ENCODE data around the gene PMEPA1. TPM values are rescaled to one million over a fixed set of nuclear protein-coding genes. Genes with fewer than 3 reads are reported as not detected.
A peak's percentile ranks its signal among the peaks of the same experiment; 100 is the strongest.

The PMEPA1 gene
- total RNA-seq, 2 donors from 2014 or later = 22.7 to 23.9 TPM

DNA sequence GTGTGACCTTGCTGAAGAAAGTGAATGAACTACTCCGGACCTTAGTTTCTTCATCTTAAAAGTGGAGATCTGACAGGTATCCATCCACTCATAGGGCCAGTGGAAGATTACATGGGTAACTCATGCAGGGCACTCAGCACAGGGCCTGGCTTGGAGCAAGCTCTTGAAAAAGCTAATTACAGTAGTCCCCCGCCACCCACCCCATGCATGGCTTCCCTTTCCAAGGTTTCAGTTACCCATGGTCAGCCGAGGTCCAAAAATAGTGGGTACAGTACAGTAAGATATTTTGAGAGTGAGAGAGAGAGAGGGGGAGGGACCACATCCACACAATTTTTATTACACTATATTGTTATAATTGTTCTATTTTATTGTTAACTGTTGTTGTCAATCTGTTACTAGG lies 7.1 kb upstream of the PMEPA1 start:
- intact Hi-C loops (cut with DNase I) = no loop called here
- 60 to 66% methylated on average over 3 of the region's 3 CpGs for WGBS, 2 donors

DNA sequence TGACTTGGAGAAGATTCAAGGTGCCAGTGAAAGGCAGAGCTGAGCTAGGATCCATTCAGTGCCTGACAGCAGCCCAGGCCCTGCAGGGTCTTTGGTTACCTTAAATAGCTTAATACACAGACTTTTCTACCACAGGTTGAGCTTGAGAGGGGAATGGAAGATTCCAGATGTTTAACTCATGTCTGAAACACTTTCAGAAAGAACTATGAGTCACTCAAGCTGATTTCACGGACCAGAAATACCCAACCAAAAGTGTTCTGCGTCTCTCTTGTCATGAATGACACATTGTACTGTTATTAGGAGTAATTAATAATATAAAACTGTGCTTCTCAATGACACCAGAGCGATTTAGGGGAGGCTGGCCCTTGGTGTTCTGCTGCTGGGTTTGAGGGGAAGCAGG lies 6.4 kb upstream of the PMEPA1 start:
- peak overlapping the region in 1 of 4 donors; percentile 32 for H3K27ac ChIP-seq

More for the DNA sequence above, 7.1 kb upstream of the PMEPA1 start:
- Histone ChIP-seq H3K4me1 (peaks cover 26% of the 10 kb centered on the region), H3K9me3 (no peaks in the 10 kb centered on the region), H3K36me3 (replicated peaks in 1 of 2; ENCODE audit: insufficient read depth in 1 of 2, low read depth in 2 of 2) (no peaks in the 10 kb centered on the region), H3K4me3 (no peak overlapping the region), H3K27me3 (no peaks in the 10 kb centered on the region), H3K27ac (no peak overlapping the region)
- TF ChIP-seq, protein P1, sequence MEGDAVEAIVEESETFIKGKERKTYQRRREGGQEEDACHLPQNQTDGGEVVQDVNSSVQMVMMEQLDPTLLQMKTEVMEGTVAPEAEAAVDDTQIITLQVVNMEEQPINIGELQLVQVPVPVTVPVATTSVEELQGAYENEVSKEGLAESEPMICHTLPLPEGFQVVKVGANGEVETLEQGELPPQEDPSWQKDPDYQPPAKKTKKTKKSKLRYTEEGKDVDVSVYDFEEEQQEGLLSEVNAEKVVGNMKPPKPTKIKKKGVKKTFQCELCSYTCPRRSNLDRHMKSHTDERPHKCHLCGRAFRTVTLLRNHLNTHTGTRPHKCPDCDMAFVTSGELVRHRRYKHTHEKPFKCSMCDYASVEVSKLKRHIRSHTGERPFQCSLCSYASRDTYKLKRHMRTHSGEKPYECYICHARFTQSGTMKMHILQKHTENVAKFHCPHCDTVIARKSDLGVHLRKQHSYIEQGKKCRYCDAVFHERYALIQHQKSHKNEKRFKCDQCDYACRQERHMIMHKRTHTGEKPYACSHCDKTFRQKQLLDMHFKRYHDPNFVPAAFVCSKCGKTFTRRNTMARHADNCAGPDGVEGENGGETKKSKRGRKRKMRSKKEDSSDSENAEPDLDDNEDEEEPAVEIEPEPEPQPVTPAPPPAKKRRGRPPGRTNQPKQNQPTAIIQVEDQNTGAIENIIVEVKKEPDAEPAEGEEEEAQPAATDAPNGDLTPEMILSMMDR (IDR thresholded peaks at IDR 0.05) = no peak
- no peak for TF ChIP-seq POLR2A (IDR thresholded peaks at IDR 0.05)
- ATAC-seq = no peak
- DNase-seq = no peak

DNA sequence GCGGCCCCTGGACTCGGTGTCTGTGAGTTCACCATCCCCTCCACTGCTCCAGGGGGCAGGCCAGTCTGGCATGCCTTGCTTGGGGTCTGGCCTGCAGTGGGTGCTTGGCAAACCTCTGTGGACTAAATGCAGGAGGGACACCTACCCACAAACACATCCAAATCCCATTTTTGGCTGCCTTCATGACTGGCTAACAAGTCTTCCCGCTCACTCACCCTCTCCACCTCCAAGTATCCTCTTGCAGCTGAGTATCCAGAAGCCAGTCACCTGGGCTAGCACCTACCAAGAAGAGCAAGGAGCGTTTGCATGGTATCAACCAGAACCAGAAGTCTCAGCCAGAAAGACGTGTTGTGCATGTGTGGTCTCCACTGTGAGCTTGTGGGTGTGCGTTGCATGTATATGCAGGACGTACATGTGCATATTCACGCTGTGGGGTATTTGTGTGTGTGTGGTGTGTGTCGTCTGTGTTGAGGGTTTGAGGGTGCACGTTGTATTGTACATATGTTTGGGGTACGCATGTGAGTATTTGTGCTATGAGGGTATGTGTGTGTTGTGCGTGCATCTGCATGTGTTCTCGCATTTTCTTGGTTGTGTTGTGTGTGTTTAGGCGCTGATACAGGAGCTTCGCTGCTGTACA lies 5.6 kb upstream of the PMEPA1 start:
- H3K4me3 ChIP-seq = no peak overlapping the region
- H3K36me3 ChIP-seq (replicated peaks in 1 of 2; ENCODE audit: insufficient read depth in 1 of 2, low read depth in 2 of 2) = no peaks in the 10 kb centered on the region
- DNase-seq (no peak), ATAC-seq (no peak)
- H3K27ac ChIP-seq = no peak overlapping the region
- intact Hi-C loops (cut with DNase I) = no loop called here
- TF ChIP-seq, protein P1 (IDR thresholded peaks at IDR 0.05) = no peak
- TF ChIP-seq POLR2A (IDR thresholded peaks at IDR 0.05) = no peak
- H3K27me3 ChIP-seq = no peaks in the 10 kb centered on the region
- 65 to 71% methylated on average over 13 to 15 of the region's 15 CpGs for WGBS, 2 donors
- H3K9me3 ChIP-seq = no peaks in the 10 kb centered on the region
- H3K4me1 ChIP-seq = peaks cover 41% of the 10 kb centered on the region

More for the DNA sequence above, 6.4 kb upstream of the PMEPA1 start:
- intact Hi-C loops (cut with DNase I) = no loop called here
- no peak overlapping the region for H3K4me3 ChIP-seq
- no peak for TF ChIP-seq POLR2A (IDR thresholded peaks at IDR 0.05)
- TF ChIP-seq, protein P1 (IDR thresholded peaks at IDR 0.05) = no peak
- no peak for ATAC-seq
- no peak for DNase-seq
- 36 to 54% methylated on average over 3 of the region's 3 CpGs for WGBS, 2 donors
- H3K27me3 ChIP-seq = no peaks in the 10 kb centered on the region
- no peaks in the 10 kb centered on the region for H3K9me3 ChIP-seq
- H3K4me1 ChIP-seq = peaks cover 33% of the 10 kb centered on the region
- no peaks in the 10 kb centered on the region for H3K36me3 ChIP-seq (replicated peaks in 1 of 2; ENCODE audit: insufficient read depth in 1 of 2, low read depth in 2 of 2)

DNA sequence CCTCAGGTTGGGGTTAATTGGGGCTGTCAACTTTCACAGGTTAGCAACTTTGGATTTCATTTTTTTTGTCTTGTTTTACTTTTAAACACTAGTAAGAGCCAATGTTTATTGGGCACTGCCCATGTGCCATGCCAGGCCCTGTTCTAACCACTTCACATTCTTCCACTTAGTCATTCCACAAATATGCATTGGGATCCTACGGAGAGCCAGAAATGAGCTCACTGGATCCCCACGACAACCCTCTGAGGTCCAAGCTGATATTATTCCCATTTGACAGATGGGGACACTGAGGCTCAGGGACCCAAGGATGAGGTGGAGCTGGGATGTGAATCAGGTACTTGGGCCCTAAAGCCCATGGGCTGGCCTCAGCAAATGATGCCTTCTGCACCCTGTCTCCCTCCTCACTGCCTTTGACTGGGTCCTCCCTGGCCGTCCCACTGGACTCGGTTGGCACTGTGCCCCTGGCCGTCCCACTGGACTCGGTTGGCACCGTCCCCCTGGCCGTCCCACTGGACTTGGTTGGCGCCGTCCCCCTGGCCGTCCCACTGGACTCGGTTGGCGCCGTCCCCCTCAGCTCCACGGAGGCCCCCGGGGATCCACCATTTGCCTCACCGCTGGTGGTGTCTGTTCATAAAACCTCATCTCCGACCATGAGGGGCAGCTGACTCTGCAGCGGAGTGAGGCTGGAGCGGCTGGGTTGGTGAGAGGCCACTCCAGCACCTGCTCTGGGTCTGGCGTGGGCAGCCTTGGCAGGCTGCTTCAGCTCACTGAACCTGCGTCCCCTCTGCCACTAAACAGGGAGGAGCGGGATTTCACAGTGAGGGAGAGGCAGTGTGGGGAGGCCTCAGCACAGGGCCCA lies 4.8 kb upstream of the PMEPA1 start:
- H3K36me3 ChIP-seq (replicated peaks in 1 of 2; ENCODE audit: insufficient read depth in 1 of 2, low read depth in 2 of 2) = no peaks in the 10 kb centered on the region
- DNase-seq (no peak), ATAC-seq (no peak)
- peak overlapping the region in 2 of 4 donors; percentile 28 to 40 for H3K27ac ChIP-seq
- H3K4me3 ChIP-seq = no peak overlapping the region
- intact Hi-C loops (cut with DNase I) = no loop called here
- no peaks in the 10 kb centered on the region for H3K9me3 ChIP-seq
- no peaks in the 10 kb centered on the region for H3K27me3 ChIP-seq
- TF ChIP-seq, protein P1 (IDR thresholded peaks at IDR 0.05) = no peak
- no peak for TF ChIP-seq POLR2A (IDR thresholded peaks at IDR 0.05)
- peaks cover 42% of the 10 kb centered on the region for H3K4me1 ChIP-seq
- WGBS, 2 donors = 77 to 84% methylated on average over 18 to 23 of the region's 23 CpGs
